Measurements from ENCODE around the gene LRRC32.

The LRRC32 gene

GRCh38 chr11:76666408-76666807, 4.1 kb downstream of the LRRC32 start:
- no peaks in the 10 kb centered on the region for H3K36me3 Mint-ChIP-seq (ENCODE audit: low read depth)
- no peaks in the 10 kb centered on the region for H3K9me3 Mint-ChIP-seq
- DNase-seq, result no peak
- peaks cover 22% of the 10 kb centered on the region for H3K4me1 Mint-ChIP-seq (ENCODE audit: low read depth)
- H3K4me3 Mint-ChIP-seq, result no peak overlapping the region
- H3K27me3 Mint-ChIP-seq, result peaks cover 28% of the 10 kb centered on the region
- H3K27ac Mint-ChIP-seq, result no peak overlapping the region

- peaks cover 19% of the 10 kb centered on the region for H3K4me1 Mint-ChIP-seq (ENCODE audit: low read depth)
- no peak overlapping the region for H3K27ac Mint-ChIP-seq
- no peaks in the 10 kb centered on the region for H3K36me3 Mint-ChIP-seq (ENCODE audit: low read depth)
- no peaks in the 10 kb centered on the region for H3K9me3 Mint-ChIP-seq
- peaks cover 24% of the 10 kb centered on the region for H3K27me3 Mint-ChIP-seq
- H3K4me3 Mint-ChIP-seq, result no peak overlapping the region
- DNase-seq, result no peak
Measured at GRCh38 chr11:76665921-76666351, 4.6 kb downstream of the LRRC32 start.

- H3K27ac Mint-ChIP-seq, result peak overlapping the region; percentile 65
- H3K4me1 Mint-ChIP-seq (ENCODE audit: low read depth), result peaks cover 18% of the 10 kb centered on the region
- H3K27me3 Mint-ChIP-seq, result peaks cover 23% of the 10 kb centered on the region
- no peak overlapping the region for H3K4me3 Mint-ChIP-seq
- no peaks in the 10 kb centered on the region for H3K36me3 Mint-ChIP-seq (ENCODE audit: low read depth)
- no peak for DNase-seq
- no peaks in the 10 kb centered on the region for H3K9me3 Mint-ChIP-seq
Measured at GRCh38 chr11:76665172-76665571, 5.4 kb downstream of the LRRC32 start.

- no peaks in the 10 kb centered on the region for H3K9me3 Mint-ChIP-seq
- peaks cover 14% of the 10 kb centered on the region for H3K4me1 Mint-ChIP-seq (ENCODE audit: low read depth)
- no peak overlapping the region for H3K4me3 Mint-ChIP-seq
- peak overlapping the region; percentile 65 for H3K27ac Mint-ChIP-seq
- H3K27me3 Mint-ChIP-seq, result peaks cover 18% of the 10 kb centered on the region
- no peaks in the 10 kb centered on the region for H3K36me3 Mint-ChIP-seq (ENCODE audit: low read depth)
- DNase-seq, result peak; percentile 51
Measured at GRCh38 chr11:76664578-76665061, 5.9 kb downstream of the LRRC32 start.

GRCh38 chr11:76663912-76664440, 6.6 kb downstream of the LRRC32 start:
- H3K36me3 Mint-ChIP-seq (ENCODE audit: low read depth), result no peaks in the 10 kb centered on the region
- H3K9me3 Mint-ChIP-seq, result no peaks in the 10 kb centered on the region
- no peak for DNase-seq
- peaks cover 11% of the 10 kb centered on the region for H3K27me3 Mint-ChIP-seq
- no peak overlapping the region for H3K4me3 Mint-ChIP-seq
- no peak overlapping the region for H3K27ac Mint-ChIP-seq
- peaks cover 14% of the 10 kb centered on the region for H3K4me1 Mint-ChIP-seq (ENCODE audit: low read depth)

GRCh38 chr11:76663486-76663810, 7.1 kb downstream of the LRRC32 start:
- Mint-ChIP-seq H3K36me3 (ENCODE audit: low read depth) (no peaks in the 10 kb centered on the region), H3K9me3 (no peaks in the 10 kb centered on the region), H3K27me3 (peaks cover 6% of the 10 kb centered on the region), H3K27ac (no peak overlapping the region), H3K4me3 (no peak overlapping the region), H3K4me1 (ENCODE audit: low read depth) (peaks cover 14% of the 10 kb centered on the region)
- no peak for DNase-seq

GRCh38 chr11:76662656-76663485, 7.7 kb downstream of the LRRC32 start:
- no peaks in the 10 kb centered on the region for H3K36me3 Mint-ChIP-seq (ENCODE audit: low read depth)
- peaks cover 14% of the 10 kb centered on the region for H3K4me1 Mint-ChIP-seq (ENCODE audit: low read depth)
- no peak for DNase-seq
- H3K27me3 Mint-ChIP-seq, result peaks cover under 1% of the 10 kb centered on the region
- no peaks in the 10 kb centered on the region for H3K9me3 Mint-ChIP-seq
- no peak overlapping the region for H3K4me3 Mint-ChIP-seq
- no peak overlapping the region for H3K27ac Mint-ChIP-seq

GRCh38 chr11:76661834-76662434, 8.6 kb downstream of the LRRC32 start:
- H3K27ac Mint-ChIP-seq, result no peak overlapping the region

GRCh38 chr11:76661306-76661751, 9.2 kb downstream of the LRRC32 start:
- Mint-ChIP-seq H3K4me1 (ENCODE audit: low read depth) (peaks cover 14% of the 10 kb centered on the region), H3K27me3 (no peaks in the 10 kb centered on the region), H3K36me3 (ENCODE audit: low read depth) (no peaks in the 10 kb centered on the region), H3K9me3 (no peaks in the 10 kb centered on the region), H3K27ac (no peak overlapping the region), H3K4me3 (no peak overlapping the region)
- no peak for DNase-seq

More at GRCh38 chr11:76661834-76662434, 8.6 kb downstream of the LRRC32 start:
- no peaks in the 10 kb centered on the region for H3K27me3 Mint-ChIP-seq
- H3K4me1 Mint-ChIP-seq (ENCODE audit: low read depth), result peaks cover 14% of the 10 kb centered on the region
- no peak for DNase-seq
- H3K4me3 Mint-ChIP-seq, result no peak overlapping the region
- H3K9me3 Mint-ChIP-seq, result no peaks in the 10 kb centered on the region
- H3K36me3 Mint-ChIP-seq (ENCODE audit: low read depth), result no peaks in the 10 kb centered on the region

GRCh38 chr11:76660533-76661305, 9.8 kb downstream of the LRRC32 start:
- no peak for DNase-seq
- Mint-ChIP-seq H3K27me3 (no peaks in the 10 kb centered on the region), H3K36me3 (ENCODE audit: low read depth) (no peaks in the 10 kb centered on the region), H3K4me3 (no peak overlapping the region), H3K9me3 (no peaks in the 10 kb centered on the region), H3K4me1 (ENCODE audit: low read depth) (peaks cover 14% of the 10 kb centered on the region), H3K27ac (no peak overlapping the region)

GRCh38 chr11:76659672-76660532, 10.6 kb downstream of the LRRC32 start:
- Mint-ChIP-seq H3K27me3 (no peaks in the 10 kb centered on the region), H3K9me3 (no peaks in the 10 kb centered on the region), H3K36me3 (ENCODE audit: low read depth) (no peaks in the 10 kb centered on the region), H3K27ac (no peak overlapping the region), H3K4me1 (ENCODE audit: low read depth) (peaks cover 7% of the 10 kb centered on the region), H3K4me3 (no peak overlapping the region)
- DNase-seq, result no peak

- H3K27ac Mint-ChIP-seq, result no peak overlapping the region
Measured at GRCh38 chr11:76658651-76659650, 11.6 kb downstream of the LRRC32 start.

GRCh38 chr11:76658231-76658630, 12.3 kb downstream of the LRRC32 start:
- Mint-ChIP-seq H3K36me3 (ENCODE audit: low read depth) (no peaks in the 10 kb centered on the region), H3K4me1 (ENCODE audit: low read depth) (no peaks in the 10 kb centered on the region), H3K9me3 (no peaks in the 10 kb centered on the region), H3K27me3 (peaks cover 4% of the 10 kb centered on the region), H3K4me3 (no peak overlapping the region), H3K27ac (no peak overlapping the region)
- DNase-seq, result no peak

More at GRCh38 chr11:76658651-76659650, 11.6 kb downstream of the LRRC32 start:
- Mint-ChIP-seq H3K4me3 (no peak overlapping the region), H3K27me3 (peaks cover 4% of the 10 kb centered on the region), H3K9me3 (no peaks in the 10 kb centered on the region), H3K36me3 (ENCODE audit: low read depth) (no peaks in the 10 kb centered on the region), H3K4me1 (ENCODE audit: low read depth) (no peaks in the 10 kb centered on the region)
- no peak for DNase-seq
